Measurements from ENCODE around the gene TNFRSF13B.
"Not testable (repeated sequence)": the region's sequence is repeated elsewhere in the genome, so short reads cannot be mapped to it uniquely, and the experiment has no call there.

The TNFRSF13B gene

GRCh38 chr17:16955011-16955410 is 16.9 kb downstream of the TNFRSF13B start:
- not testable (repeated sequence) for H3K4me3 ChIP-seq (ENCODE audit: low read length); H3K9me3 ChIP-seq (ENCODE audit: control insufficient read depth, low read length); H3K4me1 ChIP-seq (ENCODE audit: control insufficient read depth, insufficient read depth, low read length); H3K9ac ChIP-seq (ENCODE audit: low read length); H3K27me3 ChIP-seq (ENCODE audit: control insufficient read depth, insufficient read depth, low read length); H3K36me3 ChIP-seq (ENCODE audit: control insufficient read depth, insufficient read depth, low read length)

DNA sequence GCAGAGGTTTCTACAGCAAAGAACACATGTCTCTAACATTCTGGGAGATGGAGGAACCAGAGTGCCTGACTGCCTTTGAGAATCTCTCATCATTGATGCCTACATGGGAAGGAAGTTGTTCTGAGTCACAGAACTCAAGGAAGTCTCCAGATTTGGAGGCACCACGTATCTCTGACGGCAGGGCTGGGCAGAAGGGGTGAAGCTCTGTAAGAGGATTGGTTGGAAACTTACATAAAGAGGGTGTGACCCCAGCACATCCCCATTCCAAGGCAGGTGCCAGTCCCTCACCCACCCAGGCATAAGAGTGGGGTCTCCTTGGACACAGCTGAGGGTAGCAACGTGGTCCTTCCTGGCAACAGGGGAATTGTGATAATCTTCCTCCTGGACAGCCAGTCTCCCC is 17.4 kb downstream of the TNFRSF13B start:
- H3K4me1 ChIP-seq (ENCODE audit: control insufficient read depth, insufficient read depth, low read length), result no peaks in the 10 kb centered on the region
- no peak overlapping the region for H3K4me3 ChIP-seq (ENCODE audit: low read length)
- H3K27me3 ChIP-seq (ENCODE audit: control insufficient read depth, insufficient read depth, low read length), result peaks cover 5% of the 10 kb centered on the region
- no peaks in the 10 kb centered on the region for H3K9me3 ChIP-seq (ENCODE audit: control insufficient read depth, low read length)
- H3K9ac ChIP-seq (ENCODE audit: low read length), result no peak overlapping the region
- no peaks in the 10 kb centered on the region for H3K36me3 ChIP-seq (ENCODE audit: control insufficient read depth, insufficient read depth, low read length)

- H3K9ac ChIP-seq (ENCODE audit: low read length), result no peak overlapping the region
Measured at GRCh38 chr17:16953841-16954240, 18.1 kb downstream of the TNFRSF13B start.

GRCh38 chr17:16953347-16953746 is 18.6 kb downstream of the TNFRSF13B start:
- H3K4me1 ChIP-seq (ENCODE audit: control insufficient read depth, insufficient read depth, low read length), result no peaks in the 10 kb centered on the region
- H3K9me3 ChIP-seq (ENCODE audit: control insufficient read depth, low read length), result no peaks in the 10 kb centered on the region
- H3K27me3 ChIP-seq (ENCODE audit: control insufficient read depth, insufficient read depth, low read length), result peaks cover 5% of the 10 kb centered on the region
- no peak overlapping the region for H3K4me3 ChIP-seq (ENCODE audit: low read length)
- no peak overlapping the region for H3K9ac ChIP-seq (ENCODE audit: low read length)
- no peaks in the 10 kb centered on the region for H3K36me3 ChIP-seq (ENCODE audit: control insufficient read depth, insufficient read depth, low read length)

More at GRCh38 chr17:16953841-16954240, 18.1 kb downstream of the TNFRSF13B start:
- peaks cover 5% of the 10 kb centered on the region for H3K27me3 ChIP-seq (ENCODE audit: control insufficient read depth, insufficient read depth, low read length)
- H3K9me3 ChIP-seq (ENCODE audit: control insufficient read depth, low read length), result no peaks in the 10 kb centered on the region
- no peaks in the 10 kb centered on the region for H3K4me1 ChIP-seq (ENCODE audit: control insufficient read depth, insufficient read depth, low read length)
- H3K36me3 ChIP-seq (ENCODE audit: control insufficient read depth, insufficient read depth, low read length), result no peaks in the 10 kb centered on the region
- no peak overlapping the region for H3K4me3 ChIP-seq (ENCODE audit: low read length)

DNA sequence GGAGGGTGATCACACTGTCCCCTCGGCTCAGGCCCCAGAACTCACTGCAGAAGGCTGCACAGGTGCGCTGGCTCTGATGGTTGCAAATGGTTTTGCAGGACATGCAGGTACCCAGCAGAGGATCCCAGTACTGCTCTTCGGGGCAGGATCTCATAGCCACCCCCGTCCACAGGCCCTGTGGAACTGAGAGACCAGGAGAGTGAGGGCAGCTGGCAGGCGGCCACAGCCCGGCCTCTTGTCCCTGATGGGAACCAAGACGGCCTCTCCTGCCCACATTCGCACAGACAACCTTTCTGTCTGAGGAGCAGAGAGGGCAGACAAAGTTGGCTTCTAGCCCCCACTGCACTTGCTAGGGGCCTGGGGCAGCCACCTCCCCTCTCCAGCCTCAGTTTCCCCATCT is 19.5 kb downstream of the TNFRSF13B start:
- peaks cover 5% of the 10 kb centered on the region for H3K27me3 ChIP-seq (ENCODE audit: control insufficient read depth, insufficient read depth, low read length)
- no peak overlapping the region for H3K4me3 ChIP-seq (ENCODE audit: low read length)
- H3K36me3 ChIP-seq (ENCODE audit: control insufficient read depth, insufficient read depth, low read length), result no peaks in the 10 kb centered on the region
- no peaks in the 10 kb centered on the region for H3K4me1 ChIP-seq (ENCODE audit: control insufficient read depth, insufficient read depth, low read length)
- no peak overlapping the region for H3K9ac ChIP-seq (ENCODE audit: low read length)
- H3K9me3 ChIP-seq (ENCODE audit: control insufficient read depth, low read length), result no peaks in the 10 kb centered on the region

DNA sequence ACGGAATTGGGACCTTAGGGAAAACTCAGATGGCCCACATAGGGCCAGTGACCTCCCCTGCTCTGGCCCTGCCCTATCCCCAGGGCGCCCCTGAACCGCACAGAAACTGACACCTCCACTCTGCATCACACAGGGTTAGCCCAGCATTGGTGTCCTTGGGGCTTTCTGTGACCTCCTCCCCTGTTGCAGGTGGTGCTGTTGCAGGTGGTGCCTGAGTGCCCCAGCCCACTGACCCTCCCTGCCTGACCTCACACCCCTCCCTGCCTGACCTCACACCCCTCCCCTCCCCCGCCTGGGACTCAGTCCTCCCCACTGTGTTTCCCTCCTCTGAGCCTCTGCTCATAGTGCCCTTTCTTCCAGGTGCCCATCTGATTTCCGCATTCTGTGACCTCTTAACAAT is 21.4 kb downstream of the TNFRSF13B start:
- no peak overlapping the region for H3K4me3 ChIP-seq (ENCODE audit: low read length)
- H3K27me3 ChIP-seq (ENCODE audit: control insufficient read depth, insufficient read depth, low read length), result peaks cover 5% of the 10 kb centered on the region
- no peak overlapping the region for H3K9ac ChIP-seq (ENCODE audit: low read length)
- no peaks in the 10 kb centered on the region for H3K36me3 ChIP-seq (ENCODE audit: control insufficient read depth, insufficient read depth, low read length)
- no peaks in the 10 kb centered on the region for H3K9me3 ChIP-seq (ENCODE audit: control insufficient read depth, low read length)
- no peaks in the 10 kb centered on the region for H3K4me1 ChIP-seq (ENCODE audit: control insufficient read depth, insufficient read depth, low read length)

DNA sequence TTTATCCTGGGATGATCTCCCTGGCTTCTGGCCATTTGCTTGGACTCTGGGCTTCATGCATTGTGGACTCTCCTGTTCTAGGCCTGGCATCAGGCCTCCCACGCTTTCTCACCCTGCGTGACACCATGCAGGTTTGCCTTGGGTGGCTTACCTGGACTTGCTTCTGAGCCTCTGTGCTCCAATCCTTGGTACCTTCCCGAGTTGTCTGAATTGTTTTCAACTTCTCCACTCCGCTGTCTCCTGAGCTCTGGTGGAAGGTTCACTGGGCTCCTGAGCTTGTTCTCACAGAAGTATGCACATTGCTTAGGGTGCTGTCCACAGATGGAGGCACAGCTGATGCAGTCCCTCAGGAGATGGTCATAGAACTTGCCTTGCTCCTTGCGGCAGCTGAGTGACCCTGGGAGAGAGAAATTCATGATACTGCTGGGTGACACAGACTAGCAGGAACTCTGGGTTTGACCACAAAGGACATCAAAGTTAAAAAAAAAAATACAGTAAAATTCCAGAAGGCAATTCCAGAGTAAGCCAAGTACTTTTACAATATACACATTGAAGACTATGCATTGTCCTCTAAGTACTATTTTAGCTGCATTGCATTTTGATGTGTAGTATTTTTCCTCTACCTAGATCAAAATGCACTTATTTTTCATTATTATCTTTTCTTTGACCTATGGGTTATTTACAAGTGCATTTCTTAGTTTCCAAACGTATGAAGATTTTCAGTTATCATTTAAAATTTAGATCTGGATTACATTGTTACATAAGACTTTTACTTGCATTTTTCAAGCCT is 23.1 kb downstream of the TNFRSF13B start:
- Histone ChIP-seq H3K27me3 (ENCODE audit: control insufficient read depth, insufficient read depth, low read length) (peaks cover 7% of the 10 kb centered on the region), H3K9ac (ENCODE audit: low read length) (no peak overlapping the region), H3K4me3 (ENCODE audit: low read length) (no peak overlapping the region), H3K9me3 (ENCODE audit: control insufficient read depth, low read length) (no peaks in the 10 kb centered on the region), H3K36me3 (ENCODE audit: control insufficient read depth, insufficient read depth, low read length) (no peaks in the 10 kb centered on the region), H3K4me1 (ENCODE audit: control insufficient read depth, insufficient read depth, low read length) (no peaks in the 10 kb centered on the region)

DNA sequence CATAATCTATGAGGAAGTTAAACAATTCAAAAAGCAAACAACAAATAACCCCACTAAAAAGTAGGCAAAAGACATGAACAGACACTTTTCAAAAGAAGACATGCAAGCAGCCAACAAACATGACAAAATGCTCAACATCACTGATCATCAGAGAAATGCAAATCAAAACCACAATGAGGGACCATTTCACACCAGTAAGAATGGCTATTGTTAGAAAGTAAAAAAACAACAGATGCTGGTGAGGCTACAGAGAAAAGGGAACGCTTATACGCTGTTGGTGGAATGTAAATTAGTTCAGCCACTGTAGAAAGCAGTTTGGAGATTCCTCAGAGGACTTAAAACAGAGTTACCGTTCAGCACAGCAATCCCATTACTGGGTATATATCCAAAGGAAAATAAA is 24.4 kb downstream of the TNFRSF13B start:
- Histone ChIP-seq H3K4me1 (ENCODE audit: control insufficient read depth, insufficient read depth, low read length) (no peaks in the 10 kb centered on the region), H3K9me3 (ENCODE audit: control insufficient read depth, low read length) (no peaks in the 10 kb centered on the region), H3K9ac (ENCODE audit: low read length) (no peak overlapping the region), H3K27me3 (ENCODE audit: control insufficient read depth, insufficient read depth, low read length) (peaks cover 7% of the 10 kb centered on the region), H3K4me3 (ENCODE audit: low read length) (no peak overlapping the region), H3K36me3 (ENCODE audit: control insufficient read depth, insufficient read depth, low read length) (no peaks in the 10 kb centered on the region)

GRCh38 chr17:16945663-16946218 is 26.2 kb downstream of the TNFRSF13B start:
- no peak overlapping the region for H3K4me3 ChIP-seq (ENCODE audit: low read length)

GRCh38 chr17:16945136-16945482 is 26.8 kb downstream of the TNFRSF13B start:
- H3K9me3 ChIP-seq (ENCODE audit: control insufficient read depth, low read length), result no peaks in the 10 kb centered on the region
- no peak overlapping the region for H3K4me3 ChIP-seq (ENCODE audit: low read length)
- H3K4me1 ChIP-seq (ENCODE audit: control insufficient read depth, insufficient read depth, low read length), result no peaks in the 10 kb centered on the region
- H3K9ac ChIP-seq (ENCODE audit: low read length), result no peak overlapping the region
- H3K27me3 ChIP-seq (ENCODE audit: control insufficient read depth, insufficient read depth, low read length), result peaks cover 7% of the 10 kb centered on the region
- H3K36me3 ChIP-seq (ENCODE audit: control insufficient read depth, insufficient read depth, low read length), result no peaks in the 10 kb centered on the region

More at GRCh38 chr17:16945663-16946218, 26.2 kb downstream of the TNFRSF13B start:
- H3K9ac ChIP-seq (ENCODE audit: low read length), result no peak overlapping the region
- no peaks in the 10 kb centered on the region for H3K9me3 ChIP-seq (ENCODE audit: control insufficient read depth, low read length)
- no peaks in the 10 kb centered on the region for H3K36me3 ChIP-seq (ENCODE audit: control insufficient read depth, insufficient read depth, low read length)
- no peaks in the 10 kb centered on the region for H3K4me1 ChIP-seq (ENCODE audit: control insufficient read depth, insufficient read depth, low read length)
- H3K27me3 ChIP-seq (ENCODE audit: control insufficient read depth, insufficient read depth, low read length), result peaks cover 7% of the 10 kb centered on the region

DNA sequence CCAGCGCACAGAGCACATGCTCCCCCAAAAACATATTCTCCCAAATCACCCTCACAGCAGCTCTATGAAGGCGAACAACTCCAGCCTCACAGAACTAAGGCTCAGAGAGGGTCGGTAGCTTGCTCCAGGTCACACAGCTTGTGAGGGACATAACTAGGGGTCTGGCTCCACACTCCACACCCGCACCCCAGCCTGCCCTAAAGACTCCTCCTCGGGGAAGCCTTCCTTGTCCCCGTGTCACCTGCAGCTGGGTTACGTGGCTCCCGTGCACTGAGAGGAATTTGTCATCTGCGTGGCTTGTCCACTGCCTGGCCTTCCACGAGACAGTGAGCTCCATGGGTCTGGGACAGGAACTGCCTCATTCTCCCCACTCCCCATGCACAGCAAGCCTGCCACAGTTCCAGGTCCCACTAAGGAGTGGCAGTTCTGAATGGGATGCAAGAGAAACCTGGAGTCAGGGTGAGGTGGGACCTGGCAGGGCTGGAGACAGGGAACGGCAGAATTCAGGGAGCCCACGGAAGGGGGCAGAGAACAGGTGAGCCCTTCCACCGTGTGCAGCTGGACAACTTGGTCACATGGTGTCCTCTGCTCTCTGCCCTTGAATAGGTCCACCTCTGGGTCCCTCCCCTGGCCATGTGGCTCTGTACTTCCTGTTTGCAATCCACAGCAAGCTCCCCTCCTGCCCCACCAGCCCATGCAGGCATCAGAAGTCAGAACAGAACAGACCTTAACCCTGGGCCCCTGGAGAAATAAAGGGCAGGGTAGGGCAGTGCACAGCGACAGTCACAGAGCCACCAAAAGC is 27.4 kb downstream of the TNFRSF13B start:
- no peaks in the 10 kb centered on the region for H3K9me3 ChIP-seq (ENCODE audit: control insufficient read depth, low read length)
- H3K4me3 ChIP-seq (ENCODE audit: low read length), result no peak overlapping the region
- H3K4me1 ChIP-seq (ENCODE audit: control insufficient read depth, insufficient read depth, low read length), result no peaks in the 10 kb centered on the region
- H3K36me3 ChIP-seq (ENCODE audit: control insufficient read depth, insufficient read depth, low read length), result no peaks in the 10 kb centered on the region
- peaks cover 7% of the 10 kb centered on the region for H3K27me3 ChIP-seq (ENCODE audit: control insufficient read depth, insufficient read depth, low read length)
- H3K9ac ChIP-seq (ENCODE audit: low read length), result no peak overlapping the region

All from mucosa of stomach (tissue), 1 donor.